Subcutaneous adipose tissue (tissue), 4 donors: ENCODE results near the gene FOXP1. TPM values are rescaled to one million over a fixed set of nuclear protein-coding genes. Genes with fewer than 3 reads are reported as not detected.

Experiments
- total RNA-seq, 4 donors: library from RNA; depleted of rRNA; stranded (reverse); fragments of >200 nt; gene quantifications; one replicate each; pipeline ENCODE4 v1.1.0, GENCODE V29; 2016
- TF ChIP-seq, protein P1 (sequence below): fragments of 450-650 bp; IDR thresholded peaks from one replicate; pipeline ENCODE4 v1.5.1; 2016; ENCODE audit warnings: low read depth, mild to moderate bottlenecking, control low read depth, antibody characterized with exemption, moderate library complexity

FOXP1 gene
- total RNA-seq, 4 donors from 2014 or later = 70.5 to 96.7 (median 88.0) TPM

GRCh38 chr3:71461114-71461513 is 122.4 kb downstream of the FOXP1 start:
- TF ChIP-seq, protein P1, sequence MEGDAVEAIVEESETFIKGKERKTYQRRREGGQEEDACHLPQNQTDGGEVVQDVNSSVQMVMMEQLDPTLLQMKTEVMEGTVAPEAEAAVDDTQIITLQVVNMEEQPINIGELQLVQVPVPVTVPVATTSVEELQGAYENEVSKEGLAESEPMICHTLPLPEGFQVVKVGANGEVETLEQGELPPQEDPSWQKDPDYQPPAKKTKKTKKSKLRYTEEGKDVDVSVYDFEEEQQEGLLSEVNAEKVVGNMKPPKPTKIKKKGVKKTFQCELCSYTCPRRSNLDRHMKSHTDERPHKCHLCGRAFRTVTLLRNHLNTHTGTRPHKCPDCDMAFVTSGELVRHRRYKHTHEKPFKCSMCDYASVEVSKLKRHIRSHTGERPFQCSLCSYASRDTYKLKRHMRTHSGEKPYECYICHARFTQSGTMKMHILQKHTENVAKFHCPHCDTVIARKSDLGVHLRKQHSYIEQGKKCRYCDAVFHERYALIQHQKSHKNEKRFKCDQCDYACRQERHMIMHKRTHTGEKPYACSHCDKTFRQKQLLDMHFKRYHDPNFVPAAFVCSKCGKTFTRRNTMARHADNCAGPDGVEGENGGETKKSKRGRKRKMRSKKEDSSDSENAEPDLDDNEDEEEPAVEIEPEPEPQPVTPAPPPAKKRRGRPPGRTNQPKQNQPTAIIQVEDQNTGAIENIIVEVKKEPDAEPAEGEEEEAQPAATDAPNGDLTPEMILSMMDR = no peak

GRCh38 chr3:71458895-71459294 is 124.6 kb downstream of the FOXP1 start:
- TF ChIP-seq, protein P1 = no peak

DNA sequence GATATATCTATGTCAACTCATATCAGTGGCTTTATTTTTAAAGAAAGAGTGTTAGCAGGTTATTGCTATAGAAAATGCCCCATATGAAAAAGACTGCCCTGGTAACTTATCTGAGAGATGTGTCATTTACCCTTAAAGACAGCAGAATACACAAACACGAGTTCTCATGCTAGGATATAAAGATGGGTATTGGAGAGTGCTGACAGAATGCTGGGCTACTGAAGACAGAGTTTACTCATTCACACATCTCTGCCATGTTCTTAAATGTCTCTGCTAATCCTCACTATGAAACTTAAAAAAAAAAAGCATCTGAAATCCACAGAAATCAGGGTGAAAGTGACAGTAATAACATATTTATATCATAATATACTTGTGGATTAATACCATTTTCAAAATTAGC is 126.7 kb downstream of the FOXP1 start:
- TF ChIP-seq, protein P1 = no peak

DNA sequence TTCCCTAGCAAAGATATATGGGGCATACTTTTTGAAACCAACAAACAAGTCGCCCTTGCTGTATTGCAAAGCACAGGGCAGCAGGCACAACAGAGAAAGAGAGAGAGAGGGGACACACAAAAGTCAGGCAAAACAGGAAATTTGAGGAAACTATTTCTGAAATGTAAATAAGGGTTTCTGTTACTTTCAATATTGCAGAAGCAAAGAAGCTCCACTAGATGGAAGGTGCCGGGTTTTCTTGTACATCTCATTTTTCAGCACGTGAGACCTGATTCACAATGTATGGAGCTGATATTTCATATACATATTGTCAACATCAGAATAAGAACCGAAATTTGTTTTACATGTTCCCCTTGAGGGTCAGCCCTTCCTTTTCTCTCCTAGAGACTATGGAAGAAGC is 127.4 kb downstream of the FOXP1 start:
- TF ChIP-seq, protein P1 = no peak

GRCh38 chr3:71454512-71455403 is 128.8 kb downstream of the FOXP1 start:
- TF ChIP-seq, protein P1 = no peak

DNA sequence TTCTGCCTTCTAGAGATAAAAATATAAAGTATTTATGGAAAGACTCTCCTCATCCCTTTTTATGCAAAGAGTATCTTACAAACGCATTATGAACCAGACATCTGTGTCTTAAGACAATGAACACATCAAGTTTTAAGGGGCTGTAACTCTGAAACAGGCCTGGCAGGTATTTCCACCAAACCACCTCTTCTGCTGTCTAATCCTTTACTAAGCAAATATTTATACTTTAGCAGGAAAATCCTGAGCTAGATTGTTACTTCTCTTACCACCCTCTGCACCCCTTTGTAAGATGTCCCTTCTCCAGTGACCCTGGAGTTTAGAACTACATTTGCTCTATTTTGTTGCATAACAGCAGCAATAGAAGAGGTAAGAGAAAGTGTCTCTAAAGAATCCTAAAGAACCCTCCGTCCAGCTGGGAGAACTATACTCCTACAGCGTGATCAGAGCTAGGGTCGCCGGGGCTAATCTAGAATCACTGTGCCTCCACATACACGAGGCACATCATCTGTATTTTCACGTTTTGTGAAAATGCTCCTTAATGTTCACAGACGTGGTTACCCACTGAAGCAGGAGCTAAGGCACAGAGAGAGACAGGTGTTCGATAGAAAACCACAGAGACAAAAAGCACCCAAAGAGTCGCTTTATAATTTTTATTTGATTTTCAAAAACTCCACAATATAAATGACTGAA is 129.6 kb downstream of the FOXP1 start:
- TF ChIP-seq, protein P1 = no peak

DNA sequence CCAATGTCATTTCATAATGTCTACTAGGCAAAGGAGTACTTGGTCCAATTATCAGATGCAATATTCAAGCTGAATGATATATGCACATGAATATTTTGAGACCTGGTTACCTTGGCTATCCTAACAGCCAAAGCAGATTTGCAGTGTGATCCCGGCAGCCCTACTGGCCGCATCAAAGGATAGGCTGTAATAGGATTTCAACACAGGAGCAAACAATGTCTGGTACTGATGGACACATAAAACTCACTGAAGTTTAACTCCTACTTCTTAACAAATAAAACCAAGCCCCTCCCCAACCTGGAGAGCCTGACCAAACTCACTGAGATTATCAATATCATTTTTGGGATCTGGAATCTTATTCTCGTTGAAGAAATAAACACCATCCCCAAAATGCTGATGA is 130.2 kb downstream of the FOXP1 start:
- TF ChIP-seq, protein P1 = no peak
